HCT116 (cell line): Measurements from ENCODE around the gene OSBPL8.

ENCODE experiments used
- CBX3 ChIP-seq: IDR thresholded peaks from 2 replicates; pipeline ENCODE4 v1.6.1; 2012; ENCODE audit warnings: low read depth
- POLR2A ChIP-seq: IDR thresholded peaks from 2 replicates; pipeline ENCODE4 v1.7.0; 2011; ENCODE audit warnings: borderline replicate concordance; ENCODE audit not compliant: insufficient read depth, insufficient read length; ENCODE audit errors: extremely low read depth
- SIN3A ChIP-seq: IDR thresholded peaks from 2 replicates; pipeline ENCODE4 v1.6.1; 2012; ENCODE audit warnings: low read depth
- TF ChIP-seq, protein P1 (sequence below): IDR thresholded peaks from 2 replicates; pipeline ENCODE4 v1.6.1; 2012
- TF ChIP-seq, protein P2 (sequence below), 3 experiments: fragments of 200-600 bp in 1 of 3; sonication (generic) in 1 of 3; IDR thresholded peaks in 2 of 3; conservative IDR thresholded peaks in 1 of 3; 2 replicates each; pipeline ENCODE4 v1.5.1; 2012 to 2017; ENCODE audit warnings: low read depth in 2 of 3, low read length in 2 of 3, antibody characterized with exemption in 1 of 3, borderline replicate concordance in 1 of 3, control low read depth in 1 of 3, mild to moderate bottlenecking in 1 of 3, mixed read lengths in 1 of 3, mixed run types in 1 of 3, moderate library complexity in 1 of 3; ENCODE audit not compliant: insufficient read depth in 1 of 3

DNA sequence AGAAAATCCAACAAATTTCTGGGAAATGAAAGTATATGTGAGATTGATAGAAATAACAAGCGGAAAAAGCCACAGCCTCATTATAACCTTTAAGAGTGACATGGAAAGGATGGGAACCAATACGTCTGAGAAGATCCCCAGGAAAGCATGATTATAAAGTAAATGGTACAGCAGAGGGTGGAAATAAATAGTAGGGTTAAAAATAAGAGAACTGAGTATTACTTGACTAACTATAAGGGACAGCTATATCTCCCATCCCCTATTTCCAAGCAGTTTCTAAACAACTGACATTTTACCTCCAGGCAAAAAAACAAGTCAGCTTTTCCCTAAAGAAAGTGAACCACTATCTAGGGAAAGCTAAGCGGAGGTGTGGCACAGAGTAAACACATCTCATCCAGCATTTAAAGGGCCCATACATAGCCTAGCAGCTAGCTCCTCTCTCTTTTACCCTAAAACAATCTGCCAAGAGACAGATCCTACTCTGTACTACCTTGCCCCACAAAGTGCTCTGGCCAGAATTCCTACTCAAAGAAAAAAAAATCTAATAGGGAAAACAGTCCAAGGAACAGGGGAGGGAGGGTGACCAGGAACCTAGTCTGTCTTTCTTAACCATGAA, 11.2 kb downstream of the OSBPL8 start:
- TF ChIP-seq, protein P1, sequence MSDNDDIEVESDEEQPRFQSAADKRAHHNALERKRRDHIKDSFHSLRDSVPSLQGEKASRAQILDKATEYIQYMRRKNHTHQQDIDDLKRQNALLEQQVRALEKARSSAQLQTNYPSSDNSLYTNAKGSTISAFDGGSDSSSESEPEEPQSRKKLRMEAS: no peak
- TF ChIP-seq, protein P2, sequence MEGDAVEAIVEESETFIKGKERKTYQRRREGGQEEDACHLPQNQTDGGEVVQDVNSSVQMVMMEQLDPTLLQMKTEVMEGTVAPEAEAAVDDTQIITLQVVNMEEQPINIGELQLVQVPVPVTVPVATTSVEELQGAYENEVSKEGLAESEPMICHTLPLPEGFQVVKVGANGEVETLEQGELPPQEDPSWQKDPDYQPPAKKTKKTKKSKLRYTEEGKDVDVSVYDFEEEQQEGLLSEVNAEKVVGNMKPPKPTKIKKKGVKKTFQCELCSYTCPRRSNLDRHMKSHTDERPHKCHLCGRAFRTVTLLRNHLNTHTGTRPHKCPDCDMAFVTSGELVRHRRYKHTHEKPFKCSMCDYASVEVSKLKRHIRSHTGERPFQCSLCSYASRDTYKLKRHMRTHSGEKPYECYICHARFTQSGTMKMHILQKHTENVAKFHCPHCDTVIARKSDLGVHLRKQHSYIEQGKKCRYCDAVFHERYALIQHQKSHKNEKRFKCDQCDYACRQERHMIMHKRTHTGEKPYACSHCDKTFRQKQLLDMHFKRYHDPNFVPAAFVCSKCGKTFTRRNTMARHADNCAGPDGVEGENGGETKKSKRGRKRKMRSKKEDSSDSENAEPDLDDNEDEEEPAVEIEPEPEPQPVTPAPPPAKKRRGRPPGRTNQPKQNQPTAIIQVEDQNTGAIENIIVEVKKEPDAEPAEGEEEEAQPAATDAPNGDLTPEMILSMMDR (IDR thresholded peaks at IDR 0.05 in 2 of 3, conservative IDR thresholded peaks at IDR 0.05 in 1 of 3; ENCODE audit: borderline replicate concordance in 1 of 3, insufficient read depth in 1 of 3, low read depth in 2 of 3, low read length in 2 of 3): no peak
- TF ChIP-seq POLR2A (no peak), SIN3A (no peak), CBX3 (no peak)
